PC-3 (cell line): ENCODE results near the gene CRIM1. TPM values are rescaled to one million over a fixed set of nuclear protein-coding genes. Genes with fewer than 3 reads are reported as not detected.

Source experiments
- ATAC-seq: fragments of 200-7000 bp; cut with Tn5 transposase; 2 replicates; pipeline ENCODE4 v1.9.1; 2020; ENCODE audit warnings: mild to moderate bottlenecking, moderate library complexity
- BruUV-seq: library from RNA; stranded (reverse); fragments of 400-500 nt; replicated peaks from 2 replicates; lab custom pipeline; 2021; lab: Mats Ljungman, UMichigan
- CTCF ChIA-PET: fragments of 300-600 bp; sonication (Branson Sonifier 250); formaldehyde crosslinking; loops from one replicate; lab custom pipeline; 2022; ENCODE audit warnings: antibody characterized with exemption; lab: Charles Lee
- POLR2A ChIA-PET: fragments of 300-600 bp; sonication (Branson Sonifier 250); formaldehyde crosslinking; loops from one replicate; lab custom pipeline; 2022; ENCODE audit warnings: antibody characterized with exemption; ENCODE audit not compliant: unreplicated experiment; lab: Charles Lee
- DNase-seq: peaks from one replicate; pipeline ENCODE4 v3.0.0-alpha.2; 2015
- H2AFZ ChIP-seq: fragments of 300-600 bp; sonication (generic); 2 replicates; pipeline ENCODE4 v1.6.0; 2016; ENCODE audit warnings: antibody characterized with exemption, low read length
- H3F3A ChIP-seq: fragments of 300-600 bp; sonication (generic); one replicate; pipeline ENCODE4 v1.6.0; 2017; ENCODE audit warnings: antibody characterized with exemption, low read length, control low read depth, mild to moderate bottlenecking; ENCODE audit not compliant: unreplicated experiment
- H3K27ac ChIP-seq: fragments of 300-600 bp; sonication (generic); 2 replicates; pipeline ENCODE4 v1.5.1; 2016; ENCODE audit warnings: mild to moderate bottlenecking, low read length
- H3K27me3 ChIP-seq: fragments of 300-600 bp; sonication (generic); 2 replicates; pipeline ENCODE4 v1.6.1; 2016; ENCODE audit warnings: low read length, mixed read lengths
- H3K36me3 ChIP-seq: fragments of 300-600 bp; sonication (generic); 2 replicates; pipeline ENCODE4 v1.6.1; 2016; ENCODE audit warnings: low read depth, mixed run types, low read length, mixed read lengths
- H3K4me1 ChIP-seq: fragments of 300-600 bp; sonication (generic); 2 replicates; pipeline ENCODE4 v1.5.1; 2016; ENCODE audit warnings: low read length; ENCODE audit not compliant: insufficient read depth
- H3K4me2 ChIP-seq: fragments of 300-600 bp; sonication (generic); 2 replicates; pipeline ENCODE4 v1.6.0; 2016; ENCODE audit warnings: low read length
- H3K4me3 ChIP-seq: fragments of 300-600 bp; sonication (generic); 2 replicates; pipeline ENCODE4 v1.5.1; 2016; ENCODE audit warnings: mild to moderate bottlenecking, low read length, mixed read lengths
- H3K79me2 ChIP-seq: fragments of 300-600 bp; sonication (generic); 2 replicates; pipeline ENCODE4 v1.6.1; 2017; ENCODE audit warnings: low read length, mixed read lengths
- H3K9ac ChIP-seq: fragments of 300-600 bp; sonication (generic); 2 replicates; pipeline ENCODE4 v1.6.0; 2016; ENCODE audit warnings: mild to moderate bottlenecking, low read length
- H3K9me2 ChIP-seq: fragments of 300-600 bp; sonication (generic); replicated peaks from 2 replicates; pipeline ENCODE4 v1.6.1; 2016; ENCODE audit warnings: mixed run types, low read length, mixed read lengths
- H3K9me3 ChIP-seq: fragments of 300-600 bp; sonication (generic); 2 replicates; pipeline ENCODE4 v1.6.1; 2016; ENCODE audit warnings: low read length, mixed read lengths
- H4K20me1 ChIP-seq: fragments of 300-600 bp; sonication (generic); 2 replicates; pipeline ENCODE4 v1.6.1; 2016; ENCODE audit warnings: low read length, mixed read lengths
- EZH2 ChIP-seq: fragments of 300-600 bp; sonication (generic); IDR thresholded peaks from one replicate; pipeline ENCODE4 v1.6.1; 2017; ENCODE audit warnings: antibody characterized with exemption, mild to moderate bottlenecking, low read length; ENCODE audit not compliant: unreplicated experiment
- EZH2phosphoT487 ChIP-seq: fragments of 300-600 bp; sonication (generic); IDR thresholded peaks from 2 replicates; pipeline ENCODE4 v1.6.1; 2018; ENCODE audit warnings: mild to moderate bottlenecking, antibody characterized with exemption, low read length, borderline replicate concordance
- intact Hi-C: fragments of 100-400 bp; cut with micrococcal nuclease; formaldehyde crosslinking; loops from 2 replicates; pipeline ENCODE4 v1.9.0; 2023
- total RNA-seq: library from RNA; depleted of rRNA; stranded (reverse); fragments of >200 nt; gene quantifications from 2 replicates; pipeline ENCODE4 v1.2.3, GENCODE V29; 2014
- TF ChIP-seq, protein P1 (sequence below): fragments of 300-600 bp; sonication (generic); conservative IDR thresholded peaks from 2 replicates; pipeline ENCODE4 v1.5.1; 2017; ENCODE audit warnings: antibody characterized with exemption, low read depth, mild to moderate bottlenecking, low read length

Gene CRIM1
- total RNA-seq, 1 experiment from 2014 or later: 70.7 TPM

DNA sequence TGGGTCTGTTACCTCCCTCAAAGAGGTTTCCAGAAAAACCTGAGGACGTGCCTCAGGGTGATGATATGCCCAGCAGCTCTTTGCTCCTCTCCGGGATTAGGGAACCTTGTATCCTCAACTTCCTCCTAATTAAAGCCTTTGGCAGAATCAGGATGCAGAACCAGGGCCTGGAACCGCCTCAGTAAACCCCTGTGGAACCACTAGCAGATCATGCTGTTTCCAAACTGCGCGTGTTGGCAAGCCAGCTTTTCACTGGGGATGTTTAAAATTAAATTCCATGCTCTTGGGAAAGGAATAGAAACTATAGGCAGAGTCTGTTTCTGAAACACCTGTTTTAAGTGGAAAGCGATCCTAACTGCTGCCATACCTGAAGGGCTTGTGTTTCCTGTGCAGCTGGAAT lies 26.4 kb downstream of the CRIM1 start:
- intact Hi-C loops: no loop called here
- no peaks in the 10 kb centered on the region for H3K9me2 ChIP-seq
- H3K9me3 ChIP-seq: no peaks in the 10 kb centered on the region
- ChIA-PET CTCF (no interaction called here), POLR2A (no interaction called here)
- DNase-seq: no peak
- peaks cover 6% of the 10 kb centered on the region; the same call in 1 of the 2 replicates for H3K36me3 ChIP-seq
- H3F3A ChIP-seq: peaks cover 5% of the 10 kb centered on the region
- ATAC-seq: no peak
- BruUV-seq: no TSS peak
- H3K4me3 ChIP-seq: no peak overlapping the region
- peaks cover 98% of the 10 kb centered on the region for H3K79me2 ChIP-seq
- TF ChIP-seq EZH2 (no peak), EZH2phosphoT487 (no peak)
- TF ChIP-seq, protein P1, sequence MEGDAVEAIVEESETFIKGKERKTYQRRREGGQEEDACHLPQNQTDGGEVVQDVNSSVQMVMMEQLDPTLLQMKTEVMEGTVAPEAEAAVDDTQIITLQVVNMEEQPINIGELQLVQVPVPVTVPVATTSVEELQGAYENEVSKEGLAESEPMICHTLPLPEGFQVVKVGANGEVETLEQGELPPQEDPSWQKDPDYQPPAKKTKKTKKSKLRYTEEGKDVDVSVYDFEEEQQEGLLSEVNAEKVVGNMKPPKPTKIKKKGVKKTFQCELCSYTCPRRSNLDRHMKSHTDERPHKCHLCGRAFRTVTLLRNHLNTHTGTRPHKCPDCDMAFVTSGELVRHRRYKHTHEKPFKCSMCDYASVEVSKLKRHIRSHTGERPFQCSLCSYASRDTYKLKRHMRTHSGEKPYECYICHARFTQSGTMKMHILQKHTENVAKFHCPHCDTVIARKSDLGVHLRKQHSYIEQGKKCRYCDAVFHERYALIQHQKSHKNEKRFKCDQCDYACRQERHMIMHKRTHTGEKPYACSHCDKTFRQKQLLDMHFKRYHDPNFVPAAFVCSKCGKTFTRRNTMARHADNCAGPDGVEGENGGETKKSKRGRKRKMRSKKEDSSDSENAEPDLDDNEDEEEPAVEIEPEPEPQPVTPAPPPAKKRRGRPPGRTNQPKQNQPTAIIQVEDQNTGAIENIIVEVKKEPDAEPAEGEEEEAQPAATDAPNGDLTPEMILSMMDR: no peak
- H3K4me2 ChIP-seq: no peak overlapping the region
- no peaks in the 10 kb centered on the region for H3K27me3 ChIP-seq
- H3K9ac ChIP-seq: no peak overlapping the region
- H2AFZ ChIP-seq: no peak overlapping the region
- H3K4me1 ChIP-seq: peaks cover 55% of the 10 kb centered on the region
- H4K20me1 ChIP-seq: peaks cover 24% of the 10 kb centered on the region
- no peak overlapping the region for H3K27ac ChIP-seq

DNA sequence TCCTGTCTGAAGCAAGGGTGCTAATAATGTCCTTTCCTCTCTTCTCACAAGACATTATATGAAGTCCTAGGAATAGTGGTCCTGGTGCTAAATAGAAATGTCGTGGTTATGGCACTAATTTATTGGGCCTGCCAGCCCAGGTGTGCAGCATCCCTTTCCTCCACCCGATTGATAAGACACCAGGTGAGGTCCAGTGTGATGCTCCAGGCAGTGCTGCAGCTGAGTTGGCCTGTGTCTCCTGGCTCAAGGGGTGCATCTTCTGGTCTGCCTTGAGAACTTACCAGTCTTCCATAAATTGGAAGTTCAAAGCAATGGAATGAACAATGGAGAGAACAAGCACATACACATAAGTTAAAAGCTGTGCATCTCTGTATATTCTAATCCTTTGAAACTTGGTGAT lies 26.9 kb downstream of the CRIM1 start:
- no peak for DNase-seq
- Histone ChIP-seq H3K4me2 (no peak overlapping the region), H3K79me2 (peaks cover 100% of the 10 kb centered on the region), H3K36me3 (peaks cover 6% of the 10 kb centered on the region; the same call in 1 of the 2 replicates), H3F3A (peaks cover 3% of the 10 kb centered on the region), H3K4me1 (peaks cover 56% of the 10 kb centered on the region), H3K9me3 (no peaks in the 10 kb centered on the region), H3K4me3 (no peak overlapping the region), H2AFZ (no peak overlapping the region), H4K20me1 (peaks cover 21% of the 10 kb centered on the region), H3K27me3 (no peaks in the 10 kb centered on the region), H3K9me2 (no peaks in the 10 kb centered on the region), H3K27ac (no peak overlapping the region), H3K9ac (no peak overlapping the region)
- intact Hi-C loops: no loop called here
- no peak for ATAC-seq
- BruUV-seq: no TSS peak
- POLR2A ChIA-PET: no interaction called here
- TF ChIP-seq EZH2: no peak
- TF ChIP-seq EZH2phosphoT487: no peak
- TF ChIP-seq, protein P1: no peak
- CTCF ChIA-PET: no interaction called here

DNA sequence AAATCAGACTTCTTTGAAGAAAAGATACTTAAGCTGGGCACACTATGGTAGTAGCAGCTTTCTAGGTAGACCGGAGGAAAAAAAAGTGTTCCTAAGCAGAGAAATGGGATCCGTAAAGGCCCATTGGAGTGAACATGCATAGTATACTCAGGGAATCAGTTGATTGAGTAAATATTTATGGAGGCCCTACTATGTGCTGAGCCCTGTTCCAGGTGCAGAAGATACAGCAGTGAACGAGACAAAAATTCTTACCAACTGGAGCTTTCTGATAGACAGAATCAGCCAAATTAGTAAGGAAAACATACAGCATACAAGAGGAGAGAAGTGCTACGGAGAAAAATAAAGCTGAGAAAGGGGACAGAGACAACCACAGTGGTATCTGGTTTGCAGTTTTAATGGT lies 28.1 kb downstream of the CRIM1 start:
- CTCF ChIA-PET: no interaction called here
- H3K27ac ChIP-seq: no peak overlapping the region

More for the DNA sequence above, 28.1 kb downstream of the CRIM1 start:
- Histone ChIP-seq H3K9ac (no peak overlapping the region), H3K9me2 (no peaks in the 10 kb centered on the region), H3K79me2 (peaks cover 99% of the 10 kb centered on the region), H3K27me3 (no peaks in the 10 kb centered on the region), H2AFZ (no peak overlapping the region), H3K4me3 (no peak overlapping the region), H3K4me1 (peaks cover 56% of the 10 kb centered on the region), H3K36me3 (peaks cover 6% of the 10 kb centered on the region; the same call in 1 of the 2 replicates), H3K9me3 (no peaks in the 10 kb centered on the region), H3F3A (no peaks in the 10 kb centered on the region), H3K4me2 (no peak overlapping the region), H4K20me1 (peaks cover 18% of the 10 kb centered on the region; the same call in 1 of the 2 replicates)
- no peak for ATAC-seq
- POLR2A ChIA-PET: no interaction called here
- intact Hi-C loops: no loop called here
- DNase-seq: no peak
- TF ChIP-seq, protein P1: no peak
- TF ChIP-seq EZH2phosphoT487 (no peak), EZH2 (no peak)
- BruUV-seq: no TSS peak
